KMS-11 (cell line): ENCODE results near the gene TMEM273.
"Not testable (repeated sequence)": the region's sequence is repeated elsewhere in the genome, so short reads cannot be mapped to it uniquely, and the experiment has no call there.

Experiments
- H2AFZ ChIP-seq: fragments of 200-600 bp; sonication (generic); 2 replicates; pipeline ENCODE4 v1.6.1; 2016; ENCODE audit warnings: antibody characterized with exemption, mixed run types, low read depth
- H3K27ac ChIP-seq: fragments of 200-600 bp; sonication (generic); 2 replicates; pipeline ENCODE4 v1.6.1; 2016; ENCODE audit warnings: mild to moderate bottlenecking, mixed run types
- H3K27me3 ChIP-seq: fragments of 200-600 bp; sonication (generic); 2 replicates; pipeline ENCODE4 v1.6.1; 2017; ENCODE audit warnings: mild to moderate bottlenecking, low read depth, mixed run types, moderate library complexity; ENCODE audit not compliant: insufficient read depth
- H3K36me3 ChIP-seq: fragments of 200-600 bp; sonication (generic); 2 replicates; pipeline ENCODE4 v1.6.1; 2017; ENCODE audit warnings: mild to moderate bottlenecking, mixed run types; ENCODE audit not compliant: insufficient read depth
- H3K4me1 ChIP-seq: fragments of 200-600 bp; sonication (generic); 2 replicates; pipeline ENCODE4 v1.6.1; 2016; ENCODE audit warnings: mild to moderate bottlenecking, low read depth, mixed run types; ENCODE audit not compliant: poor library complexity, severe bottlenecking
- H3K4me2 ChIP-seq: fragments of 200-600 bp; sonication (generic); 2 replicates; pipeline ENCODE4 v1.7.0; 2016; ENCODE audit warnings: mild to moderate bottlenecking, mixed run types
- H3K4me3 ChIP-seq: fragments of 200-600 bp; sonication (generic); IDR thresholded peaks from 2 replicates; pipeline ENCODE4 v1.6.1; 2017; ENCODE audit warnings: low read depth, low read length, mixed read lengths; ENCODE audit not compliant: insufficient read depth
- H3K79me2 ChIP-seq: fragments of 200-600 bp; sonication (generic); 2 replicates; pipeline ENCODE4 v1.6.1; 2016; ENCODE audit warnings: low read depth, mixed run types; ENCODE audit not compliant: insufficient read depth
- H3K9ac ChIP-seq: fragments of 200-600 bp; sonication (generic); 2 replicates; pipeline ENCODE4 v1.6.1; 2016; ENCODE audit warnings: mild to moderate bottlenecking, mixed run types
- H4K20me1 ChIP-seq: fragments of 200-600 bp; sonication (generic); 2 replicates; pipeline ENCODE4 v1.6.1; 2016; ENCODE audit warnings: mild to moderate bottlenecking, mixed run types; ENCODE audit not compliant: insufficient read depth
- TF ChIP-seq, protein P1 (sequence below): fragments of 200-600 bp; sonication (generic); conservative IDR thresholded peaks from 2 replicates; pipeline ENCODE4 v1.6.1; 2017; ENCODE audit warnings: low read depth, mild to moderate bottlenecking, antibody characterized with exemption, low read length, moderate library complexity, mixed read lengths

The TMEM273 gene

DNA sequence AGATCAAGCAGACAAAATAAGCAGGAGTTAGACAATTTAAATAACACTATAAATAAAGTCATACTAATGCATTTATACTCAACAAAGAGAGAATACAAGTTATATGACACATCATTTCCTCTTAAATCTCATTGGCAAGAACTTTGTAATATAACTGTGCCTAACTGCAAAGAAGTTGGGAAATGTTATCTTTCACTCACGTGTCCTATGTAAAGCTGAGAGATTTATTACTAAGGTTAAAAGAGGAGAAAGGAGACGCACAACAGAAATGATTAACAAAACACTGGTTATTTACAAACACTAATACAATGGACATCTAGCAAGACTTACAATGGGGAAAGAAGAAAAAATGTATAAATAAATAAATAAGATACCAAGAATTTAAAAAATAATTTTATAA lies 12.7 kb upstream of the TMEM273 start:
- TF ChIP-seq, protein P1, sequence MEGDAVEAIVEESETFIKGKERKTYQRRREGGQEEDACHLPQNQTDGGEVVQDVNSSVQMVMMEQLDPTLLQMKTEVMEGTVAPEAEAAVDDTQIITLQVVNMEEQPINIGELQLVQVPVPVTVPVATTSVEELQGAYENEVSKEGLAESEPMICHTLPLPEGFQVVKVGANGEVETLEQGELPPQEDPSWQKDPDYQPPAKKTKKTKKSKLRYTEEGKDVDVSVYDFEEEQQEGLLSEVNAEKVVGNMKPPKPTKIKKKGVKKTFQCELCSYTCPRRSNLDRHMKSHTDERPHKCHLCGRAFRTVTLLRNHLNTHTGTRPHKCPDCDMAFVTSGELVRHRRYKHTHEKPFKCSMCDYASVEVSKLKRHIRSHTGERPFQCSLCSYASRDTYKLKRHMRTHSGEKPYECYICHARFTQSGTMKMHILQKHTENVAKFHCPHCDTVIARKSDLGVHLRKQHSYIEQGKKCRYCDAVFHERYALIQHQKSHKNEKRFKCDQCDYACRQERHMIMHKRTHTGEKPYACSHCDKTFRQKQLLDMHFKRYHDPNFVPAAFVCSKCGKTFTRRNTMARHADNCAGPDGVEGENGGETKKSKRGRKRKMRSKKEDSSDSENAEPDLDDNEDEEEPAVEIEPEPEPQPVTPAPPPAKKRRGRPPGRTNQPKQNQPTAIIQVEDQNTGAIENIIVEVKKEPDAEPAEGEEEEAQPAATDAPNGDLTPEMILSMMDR: no peak
- no peaks in the 10 kb centered on the region for H3K27me3 ChIP-seq
- H4K20me1 ChIP-seq: no peaks in the 10 kb centered on the region
- no peak overlapping the region for H3K4me2 ChIP-seq
- H3K4me1 ChIP-seq: no peaks in the 10 kb centered on the region
- no peak overlapping the region for H3K27ac ChIP-seq
- no peaks in the 10 kb centered on the region for H3K36me3 ChIP-seq
- H3K79me2 ChIP-seq: no peaks in the 10 kb centered on the region
- H3K4me3 ChIP-seq: no peak overlapping the region
- H2AFZ ChIP-seq: no peak overlapping the region
- H3K9ac ChIP-seq: no peak overlapping the region

GRCh38 chr10:49197171-49197570 lies 9.0 kb upstream of the TMEM273 start:
- Histone ChIP-seq H3K27ac (no peak overlapping the region), H3K36me3 (no peaks in the 10 kb centered on the region), H3K27me3 (no peaks in the 10 kb centered on the region), H3K79me2 (no peaks in the 10 kb centered on the region), H3K4me2 (no peak overlapping the region), H3K9ac (no peak overlapping the region), H2AFZ (no peak overlapping the region), H3K4me1 (no peaks in the 10 kb centered on the region), H4K20me1 (no peaks in the 10 kb centered on the region), H3K4me3 (no peak overlapping the region)
- TF ChIP-seq, protein P1: no peak

DNA sequence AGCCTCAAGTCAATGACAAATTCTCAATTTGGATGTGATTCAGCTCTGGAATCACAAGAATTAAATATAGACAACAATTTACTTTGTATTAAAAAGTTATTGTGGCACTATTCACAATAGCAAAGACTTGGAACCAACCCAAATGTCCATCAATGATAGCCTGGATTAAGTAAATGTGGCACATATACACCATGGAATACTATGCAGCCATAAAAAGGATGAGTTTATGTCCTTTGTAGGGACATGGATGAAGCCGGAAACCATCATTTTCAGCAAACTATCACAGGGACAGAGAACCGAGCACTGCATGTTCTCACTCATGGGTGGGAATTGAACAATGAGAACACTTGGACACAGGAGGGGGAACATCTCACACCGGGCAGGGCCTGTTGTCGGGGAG lies 7.7 kb upstream of the TMEM273 start:
- H3K36me3 ChIP-seq, H3K9ac ChIP-seq, H3K4me1 ChIP-seq, H3K4me2 ChIP-seq, H3K4me3 ChIP-seq, H2AFZ ChIP-seq, H3K79me2 ChIP-seq, H4K20me1 ChIP-seq, H3K27ac ChIP-seq, H3K27me3 ChIP-seq: not testable (repeated sequence)

GRCh38 chr10:49194212-49194920 lies 6.2 kb upstream of the TMEM273 start:
- H3K4me1 ChIP-seq: no peaks in the 10 kb centered on the region
- H3K4me3 ChIP-seq: no peak overlapping the region
- no peak overlapping the region for H2AFZ ChIP-seq
- no peak overlapping the region for H3K9ac ChIP-seq
- no peaks in the 10 kb centered on the region for H3K36me3 ChIP-seq
- TF ChIP-seq, protein P1: no peak
- no peak overlapping the region for H3K27ac ChIP-seq
- no peaks in the 10 kb centered on the region for H3K79me2 ChIP-seq
- H4K20me1 ChIP-seq: no peaks in the 10 kb centered on the region
- no peak overlapping the region for H3K4me2 ChIP-seq
- no peaks in the 10 kb centered on the region for H3K27me3 ChIP-seq

GRCh38 chr10:49191349-49191748 lies 3.2 kb upstream of the TMEM273 start:
- Histone ChIP-seq H3K27me3 (no peaks in the 10 kb centered on the region), H3K36me3 (no peaks in the 10 kb centered on the region), H3K4me3 (no peak overlapping the region), H3K9ac (no peak overlapping the region), H3K4me2 (no peak overlapping the region), H4K20me1 (no peaks in the 10 kb centered on the region), H3K79me2 (no peaks in the 10 kb centered on the region), H3K27ac (no peak overlapping the region), H2AFZ (no peak overlapping the region), H3K4me1 (no peaks in the 10 kb centered on the region)
- TF ChIP-seq, protein P1: no peak
